RPMI8226 (cell line): ENCODE results near the gene PAK1IP1.
"Not testable (repeated sequence)": the region's sequence is repeated elsewhere in the genome, so short reads cannot be mapped to it uniquely, and the experiment has no call there.

Experiments used
- DNase-seq: peaks from one replicate; pipeline ENCODE4 v3.0.0-alpha.2; 2015

PAK1IP1 gene, protein sequence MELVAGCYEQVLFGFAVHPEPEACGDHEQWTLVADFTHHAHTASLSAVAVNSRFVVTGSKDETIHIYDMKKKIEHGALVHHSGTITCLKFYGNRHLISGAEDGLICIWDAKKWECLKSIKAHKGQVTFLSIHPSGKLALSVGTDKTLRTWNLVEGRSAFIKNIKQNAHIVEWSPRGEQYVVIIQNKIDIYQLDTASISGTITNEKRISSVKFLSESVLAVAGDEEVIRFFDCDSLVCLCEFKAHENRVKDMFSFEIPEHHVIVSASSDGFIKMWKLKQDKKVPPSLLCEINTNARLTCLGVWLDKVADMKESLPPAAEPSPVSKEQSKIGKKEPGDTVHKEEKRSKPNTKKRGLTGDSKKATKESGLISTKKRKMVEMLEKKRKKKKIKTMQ

DNA sequence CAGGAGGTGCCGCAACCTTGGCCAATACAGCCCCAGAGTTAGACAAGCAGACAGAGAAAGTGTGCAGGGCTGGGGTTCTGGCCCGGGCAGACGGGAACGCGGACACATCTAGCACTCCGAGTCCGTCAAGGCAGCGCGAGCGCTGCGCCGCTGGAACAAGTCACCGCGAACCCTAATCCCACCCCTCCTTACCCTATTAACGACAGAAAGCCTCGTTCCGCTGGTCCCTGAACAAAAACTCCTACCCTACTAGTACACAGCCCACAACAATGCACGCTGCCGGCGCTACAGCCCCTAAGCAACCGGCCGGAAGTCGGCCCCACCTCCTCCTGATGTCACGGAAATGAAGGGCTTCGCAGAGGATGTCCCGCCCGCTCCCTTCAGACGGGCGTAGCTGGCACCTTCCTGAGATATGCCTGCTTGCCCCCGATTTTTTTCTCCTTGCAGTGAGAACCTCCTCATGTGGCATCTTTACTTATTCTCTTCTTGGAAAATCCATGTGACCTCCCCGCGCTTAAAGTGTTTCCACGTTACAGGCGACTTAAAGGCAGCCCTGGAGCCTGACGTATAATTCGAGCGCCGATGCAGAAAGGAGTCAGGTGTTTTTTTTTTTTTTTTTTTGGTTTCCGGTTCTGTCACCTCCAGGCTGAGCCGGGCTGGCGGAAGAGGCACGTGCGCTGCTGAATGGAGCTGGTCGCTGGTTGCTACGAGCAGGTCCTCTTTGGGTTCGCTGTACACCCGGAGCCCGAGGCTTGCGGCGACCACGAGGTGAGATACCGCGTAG lies at the start of gene PAK1IP1, which contains the start of gene C6orf52:
Gene PAK1IP1 (plus strand): TSS at position 671 of the 784 bp plus-strand sequence. CDS start 14 bp downstream, at position 685.
Gene C6orf52 (minus strand): TSS at position 315 of the 784 bp plus-strand sequence. CDS start 7,066 bp downstream, outside the sequence.
- peak; percentile 98 for DNase-seq

DNA sequence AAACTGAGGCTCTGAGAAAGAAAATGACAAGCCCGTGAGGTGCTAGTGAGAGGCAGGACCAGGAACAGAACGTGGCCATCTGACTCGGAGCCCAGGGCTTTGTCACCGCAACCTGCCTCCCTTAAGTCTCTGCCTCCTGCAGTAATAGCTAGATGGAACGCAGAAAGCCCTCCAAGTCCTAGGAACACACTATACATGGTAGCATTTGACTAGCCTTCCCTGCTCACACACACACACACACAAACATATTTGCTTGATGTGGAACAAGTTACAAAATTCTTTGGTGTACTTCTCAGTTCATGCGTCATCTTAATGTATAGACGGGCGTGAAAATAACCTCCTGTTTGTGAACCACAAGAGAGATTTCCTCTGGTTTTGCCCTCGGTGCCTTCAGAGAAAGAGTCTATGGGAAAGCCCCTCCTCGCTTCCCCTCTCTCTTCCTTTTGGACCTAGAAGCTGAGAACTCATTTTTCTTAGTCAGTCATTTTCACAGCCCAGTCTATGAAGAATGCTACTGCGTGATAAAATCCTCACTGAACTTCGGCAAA lies 39.2 kb upstream of the PAK1IP1 start:
- no peak for DNase-seq

DNA sequence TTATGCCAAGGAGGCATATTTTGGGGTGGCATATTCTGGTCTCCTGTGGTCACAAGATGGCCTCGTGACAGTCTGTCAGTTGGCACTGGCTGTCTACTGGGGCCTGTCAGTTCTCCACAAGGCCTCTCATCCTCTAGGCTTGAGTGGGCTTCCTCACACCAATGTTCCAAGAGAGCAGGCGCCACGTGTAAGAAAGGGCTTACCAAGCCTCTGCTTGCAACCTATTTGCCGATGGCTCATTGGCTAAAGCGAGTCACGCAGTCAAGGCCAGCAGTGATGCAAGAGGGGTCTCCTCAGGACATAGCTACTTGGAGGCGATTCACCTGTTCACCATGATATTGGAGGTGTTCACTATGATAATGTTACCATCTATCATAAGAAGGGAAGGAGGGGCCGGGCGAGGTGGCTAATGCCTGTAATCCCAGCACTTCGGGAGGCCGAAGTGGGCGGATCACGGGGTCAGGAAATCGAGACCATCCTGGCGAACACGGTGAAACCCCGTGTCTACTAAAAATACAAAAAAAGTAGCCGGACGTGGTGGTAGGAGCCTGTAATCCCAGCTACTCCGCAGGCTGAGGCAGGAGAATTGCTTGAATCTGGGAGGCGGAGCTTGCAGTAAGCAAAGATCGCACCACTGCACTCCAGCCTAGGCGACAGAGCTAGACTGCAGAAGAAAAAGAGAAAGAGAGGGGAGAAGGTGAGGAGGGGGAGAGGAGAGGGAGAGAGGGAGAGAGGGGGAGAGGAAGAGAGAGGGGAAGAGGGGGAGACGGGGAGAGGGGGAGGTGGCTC lies 35.7 kb upstream of the PAK1IP1 start:
- DNase-seq = no peak

DNA sequence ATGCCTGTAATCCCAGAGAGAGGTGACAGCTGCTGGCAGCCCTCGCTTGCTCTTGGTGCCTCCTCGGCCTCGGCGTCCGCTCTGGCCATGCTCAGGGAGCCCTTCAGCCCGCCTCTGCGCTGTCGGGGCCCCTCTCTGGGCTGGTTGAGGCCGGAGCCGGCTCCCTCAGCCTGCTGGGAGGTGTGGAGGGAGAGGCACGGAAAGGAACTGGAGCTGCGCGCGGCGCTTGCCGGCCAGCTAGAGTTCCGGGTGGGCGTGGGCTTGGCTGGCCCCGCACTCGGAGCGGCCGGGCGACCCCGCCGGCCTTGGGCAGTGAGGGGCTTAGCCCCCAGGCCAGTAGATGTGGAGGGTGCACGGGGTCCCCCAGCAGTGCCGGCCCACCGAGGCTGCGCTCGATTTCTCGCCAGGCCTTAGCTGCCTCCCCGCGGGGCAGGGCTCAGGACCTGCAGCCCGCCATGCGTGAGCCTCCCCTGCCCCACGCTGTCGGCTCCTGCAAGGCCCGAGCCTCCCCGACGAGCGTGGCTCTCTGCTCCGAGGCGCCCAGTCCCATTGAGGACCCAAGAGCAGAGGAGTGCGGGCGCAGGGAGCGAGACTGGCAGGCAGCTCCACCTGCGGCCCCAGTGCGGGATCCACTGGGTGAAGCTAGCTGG lies 34.9 kb upstream of the PAK1IP1 start:
- DNase-seq = no peak

DNA sequence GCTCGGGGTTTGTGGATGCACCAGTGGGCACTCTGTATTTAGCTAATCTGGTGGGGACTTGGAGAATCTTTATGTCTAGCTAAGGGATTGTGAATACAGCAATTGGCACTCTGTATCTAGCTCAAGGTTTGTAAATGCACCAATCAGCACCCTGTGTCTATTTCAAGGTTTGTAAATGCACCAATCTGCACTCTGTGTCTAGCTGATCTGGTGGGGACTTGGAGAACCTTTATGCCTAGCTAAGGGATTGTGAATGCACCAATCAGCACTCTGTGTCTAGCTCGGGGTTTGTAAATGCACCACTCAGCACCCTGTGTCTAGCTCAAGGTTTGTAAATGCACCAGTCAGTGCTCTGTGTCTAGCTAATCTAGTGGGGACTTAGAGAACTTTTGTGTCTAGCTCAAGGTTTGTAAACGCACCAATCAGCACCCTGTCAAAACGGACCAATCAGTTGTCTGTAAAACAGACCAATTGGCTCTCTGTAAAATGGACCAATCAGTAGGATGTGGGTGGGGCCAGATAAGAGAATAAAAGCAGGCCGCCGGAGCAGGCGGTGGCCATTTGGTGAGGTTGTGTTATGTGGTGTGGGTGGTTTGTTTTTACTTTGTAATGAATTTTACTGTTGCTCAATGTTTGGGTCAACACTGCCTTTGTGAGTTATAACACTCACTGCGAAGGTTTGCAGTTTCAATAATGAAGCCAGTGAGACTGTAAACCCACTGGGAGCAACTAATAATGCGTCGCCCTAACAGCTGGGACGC lies 34.2 kb upstream of the PAK1IP1 start:
- not testable (repeated sequence) for DNase-seq

DNA sequence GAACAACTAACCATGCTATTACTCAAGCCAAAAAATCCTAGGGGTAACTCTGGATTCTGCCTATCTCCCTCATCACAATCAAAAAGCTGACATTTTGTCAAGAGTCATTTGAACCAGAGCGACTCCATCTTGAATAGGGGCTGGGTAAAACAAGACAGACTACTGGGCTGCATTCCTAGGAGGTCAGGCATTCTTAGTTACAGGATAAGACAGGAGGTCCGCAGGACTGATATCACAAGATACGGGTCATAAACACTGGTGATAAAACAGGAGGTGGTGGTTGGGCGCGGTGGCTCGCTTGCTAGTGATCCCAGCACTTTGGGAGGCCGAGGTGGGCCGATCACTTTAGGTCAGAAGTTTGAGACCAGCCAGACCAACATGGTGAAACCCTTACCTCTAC lies 32.6 kb upstream of the PAK1IP1 start:
- no peak for DNase-seq

DNA sequence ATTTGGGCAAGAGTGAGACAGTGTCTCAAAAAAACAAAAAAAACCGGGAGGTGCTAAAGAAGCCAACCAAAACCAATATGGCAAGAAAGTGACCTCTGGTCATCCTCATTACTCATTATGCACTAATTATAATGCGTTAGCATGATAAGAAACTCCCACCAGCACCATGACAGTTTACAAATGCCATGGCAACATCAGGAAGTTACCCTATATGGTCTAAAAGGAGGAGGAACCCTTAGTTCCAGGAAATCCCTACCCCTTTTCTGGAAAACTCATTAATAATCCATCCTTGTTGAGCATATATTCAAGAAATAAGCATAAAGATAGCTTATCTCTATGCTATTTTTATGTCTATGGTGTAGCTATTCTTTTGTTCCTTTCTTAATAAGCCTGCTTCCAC lies 32.0 kb upstream of the PAK1IP1 start:
- no peak for DNase-seq

DNA sequence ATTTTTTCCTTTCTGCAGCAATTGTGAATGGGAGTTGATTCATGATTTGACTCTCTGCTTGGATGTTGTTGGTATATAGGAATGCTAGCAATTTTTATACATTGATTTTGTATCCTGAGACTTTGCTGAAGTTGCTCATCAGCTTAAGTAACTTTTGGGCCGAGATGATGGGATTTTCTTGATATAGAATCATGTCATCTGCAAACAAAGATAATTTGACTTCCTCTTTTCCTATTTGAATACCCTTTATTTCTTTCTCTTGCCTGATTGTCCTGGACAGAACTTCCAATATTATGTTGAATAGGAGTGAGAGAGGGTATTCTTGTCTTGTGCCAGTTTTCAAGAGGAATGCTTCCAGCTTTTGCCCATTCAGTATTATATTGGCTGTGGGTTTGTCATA lies 29.2 kb upstream of the PAK1IP1 start:
- not testable (repeated sequence) for DNase-seq

DNA sequence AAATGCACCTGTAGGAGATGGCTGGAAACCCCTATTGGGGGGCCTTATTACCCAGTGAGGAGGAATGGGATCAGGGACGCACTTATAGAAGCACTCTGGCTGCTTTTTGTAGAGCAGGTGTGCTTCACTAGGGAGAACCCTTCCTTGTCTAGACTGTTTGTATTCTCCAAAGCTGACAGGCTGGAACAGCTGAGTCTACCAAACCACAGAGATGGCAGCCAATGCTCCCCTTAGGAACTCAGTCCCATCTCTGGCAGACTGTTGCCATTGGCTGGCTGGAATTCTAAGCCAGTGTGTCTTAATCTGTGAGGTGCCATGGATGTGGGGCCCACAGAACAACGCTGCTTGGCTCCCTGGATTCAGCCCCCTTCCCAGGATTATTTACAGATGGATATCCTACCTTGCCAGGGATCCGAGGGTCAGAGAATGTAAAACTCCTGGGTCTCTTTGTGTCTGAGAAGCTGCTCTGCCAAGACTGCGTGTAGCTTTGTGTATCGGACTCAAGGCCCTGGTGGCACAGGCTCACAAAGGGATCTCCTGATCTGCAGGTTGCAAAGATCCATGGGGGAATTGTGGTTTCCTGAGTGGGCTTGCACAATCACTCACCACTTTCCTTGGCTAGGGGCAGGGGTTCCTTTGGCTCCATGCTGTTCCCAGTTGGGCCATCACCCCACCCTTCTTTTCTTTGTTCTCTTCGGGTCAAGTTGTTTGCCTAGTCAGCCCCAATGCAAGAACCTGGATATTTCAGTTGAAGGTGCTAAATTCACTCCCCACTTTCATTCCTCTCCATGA lies 26.4 kb upstream of the PAK1IP1 start:
- no peak for DNase-seq

DNA sequence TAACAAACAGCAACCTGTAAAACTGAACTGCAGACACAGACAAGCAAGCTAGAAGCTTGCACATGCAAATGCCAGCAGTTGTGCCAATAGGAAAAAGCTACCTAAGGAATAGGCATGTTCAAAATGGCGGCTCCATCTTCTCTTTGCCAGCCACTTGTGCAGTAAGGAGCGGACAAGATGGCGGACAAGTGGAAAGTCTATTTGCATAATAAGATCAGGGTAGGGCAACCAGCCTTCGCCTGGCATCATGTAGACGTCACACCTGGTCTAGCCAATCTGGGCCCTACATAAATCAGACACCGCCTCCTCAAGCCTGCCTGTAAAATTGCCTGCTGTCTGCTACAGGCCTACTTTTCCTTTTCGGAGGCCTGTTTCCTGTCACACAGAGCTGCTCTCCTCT lies 18.4 kb upstream of the PAK1IP1 start:
- no peak for DNase-seq

DNA sequence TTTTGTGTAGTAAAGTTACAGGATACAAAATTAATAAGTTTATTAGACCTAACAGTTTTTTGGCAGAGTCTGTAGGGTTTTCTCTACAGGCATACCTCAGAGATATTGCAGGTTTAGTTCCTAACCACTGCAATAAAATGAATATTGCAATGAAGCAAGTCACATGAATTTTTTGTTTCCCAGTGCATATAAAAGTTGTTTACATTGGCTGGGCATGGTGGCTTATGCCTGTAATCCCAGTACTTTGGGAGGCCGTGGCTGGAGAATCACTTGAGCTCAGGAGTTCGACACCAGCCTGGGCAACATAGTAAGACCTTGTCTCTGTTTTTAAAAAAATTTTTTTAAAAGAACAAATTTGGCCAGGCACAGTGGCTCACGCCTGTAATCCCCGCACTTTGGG lies 16.3 kb upstream of the PAK1IP1 start:
- no peak for DNase-seq

DNA sequence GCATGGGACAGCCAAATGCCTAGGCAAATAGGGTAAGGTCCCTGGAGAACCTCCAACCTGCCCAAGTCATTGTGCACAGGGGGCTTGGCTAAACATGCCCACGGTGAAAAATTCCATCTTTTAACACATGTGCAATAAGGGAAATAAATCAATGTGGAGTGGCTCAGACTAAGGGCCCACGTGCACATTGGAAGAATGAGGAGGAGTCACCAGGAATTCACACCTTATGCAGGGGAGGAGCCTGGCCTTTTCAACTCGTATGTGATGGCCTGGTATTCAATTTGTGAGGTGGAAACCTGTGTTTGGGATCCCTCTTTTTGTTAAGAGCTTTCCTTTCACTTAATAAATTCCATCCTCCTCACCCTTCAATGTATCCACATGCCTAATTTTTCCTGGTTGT lies 13.0 kb upstream of the PAK1IP1 start:
- no peak for DNase-seq

DNA sequence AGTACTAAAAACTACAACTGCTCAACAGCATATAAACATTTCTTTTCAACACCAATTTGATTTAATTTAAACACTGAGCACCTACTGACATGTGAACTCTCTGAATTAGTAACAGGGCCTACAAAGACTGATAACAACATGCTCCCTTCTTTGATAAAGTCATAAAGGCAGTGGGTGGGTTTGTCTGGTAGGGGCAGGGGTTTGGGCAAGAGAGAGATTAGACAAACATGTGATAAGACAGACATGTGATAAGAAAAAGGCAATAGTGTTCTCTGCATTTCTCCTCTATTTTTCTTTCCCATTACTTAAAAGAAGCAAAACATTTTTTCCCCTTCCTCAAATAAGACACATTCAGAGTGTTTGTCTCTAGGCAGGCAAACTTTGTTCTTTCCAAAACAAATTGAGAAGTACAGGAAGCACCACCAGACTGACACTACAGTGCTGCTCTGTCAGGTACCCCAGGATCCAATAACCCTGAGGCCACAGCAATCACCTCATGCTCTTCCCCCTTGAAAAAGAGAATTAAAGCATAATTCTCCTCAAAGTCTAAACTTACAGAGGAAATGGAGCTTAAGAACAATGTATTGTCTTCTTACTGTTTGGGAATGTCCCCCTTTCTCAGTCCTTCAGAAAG lies 12.3 kb upstream of the PAK1IP1 start:
- DNase-seq = no peak

DNA sequence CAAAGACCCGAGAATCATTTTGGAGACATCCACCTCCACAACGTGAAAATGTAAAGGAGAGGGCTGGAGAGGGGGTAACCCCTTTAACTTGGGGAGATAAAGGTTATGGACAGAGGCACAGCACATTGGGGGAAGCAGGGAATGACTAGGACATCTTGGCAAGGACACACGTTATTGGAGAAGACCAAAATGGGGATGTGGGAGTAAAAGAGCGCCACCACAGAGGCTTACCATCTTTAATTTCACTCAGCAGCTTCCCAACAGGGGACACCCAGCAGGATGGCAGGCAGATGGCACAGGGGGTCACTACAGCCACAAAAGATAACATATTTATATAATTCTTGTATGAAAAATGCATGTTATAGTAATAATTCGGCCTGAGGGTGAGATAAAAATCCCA lies 10.2 kb upstream of the PAK1IP1 start:
- no peak for DNase-seq

DNA sequence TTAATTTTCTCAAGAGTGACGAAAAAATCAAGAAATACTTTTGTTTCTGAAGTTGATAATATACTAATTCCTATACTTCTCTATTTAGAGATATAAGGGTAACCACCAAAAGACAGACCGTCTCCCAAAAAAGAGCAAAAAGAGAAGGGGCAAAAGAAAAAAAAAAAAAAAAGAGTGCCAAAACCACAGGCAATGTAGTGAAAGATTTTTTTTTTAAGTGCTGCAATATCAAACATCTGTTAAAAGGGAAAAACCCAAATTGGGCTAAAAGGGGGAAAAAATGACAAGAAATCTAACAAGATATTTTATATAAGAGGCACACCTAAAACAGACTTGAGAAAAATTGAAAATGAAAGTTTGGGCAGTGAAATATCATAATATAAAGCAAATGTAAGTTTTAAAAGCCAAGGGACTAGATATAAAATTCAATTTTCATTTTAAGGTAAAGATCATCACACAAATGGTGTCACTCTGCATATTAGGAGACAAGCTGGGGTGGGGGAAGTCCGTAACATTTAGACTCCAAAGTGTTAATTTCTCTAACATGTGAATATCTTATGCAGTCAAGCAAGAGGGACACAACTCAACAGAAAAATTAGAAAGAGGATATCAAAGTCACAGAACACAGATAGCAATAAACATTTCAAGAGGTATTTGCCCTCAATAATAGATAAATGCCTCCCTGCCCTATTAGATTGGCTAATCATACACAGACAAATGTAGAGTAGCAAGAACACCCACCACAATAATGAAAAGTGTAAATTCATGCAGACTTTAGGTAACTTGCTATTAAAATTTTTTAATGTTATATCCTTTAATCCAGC lies 9.5 kb upstream of the PAK1IP1 start:
- no peak for DNase-seq

DNA sequence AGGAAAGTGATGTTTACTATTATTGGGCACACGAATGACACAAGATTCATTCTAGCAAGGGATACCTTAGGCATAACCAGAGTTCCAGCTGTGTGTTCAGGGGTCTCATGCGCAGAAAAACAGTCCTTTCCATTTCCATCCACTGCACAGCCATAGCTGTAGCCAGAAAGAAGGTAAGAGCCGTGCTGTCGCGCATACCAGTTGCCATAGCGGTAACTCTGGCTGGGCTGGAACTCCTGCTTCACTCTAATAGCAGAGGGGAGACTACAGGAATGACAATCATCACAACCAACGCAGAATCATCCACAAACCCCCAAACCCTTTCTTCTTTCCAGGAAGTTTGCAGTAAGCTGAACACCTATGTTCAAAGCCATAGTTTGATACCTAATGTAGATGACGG lies 7.9 kb upstream of the PAK1IP1 start:
- no peak for DNase-seq

DNA sequence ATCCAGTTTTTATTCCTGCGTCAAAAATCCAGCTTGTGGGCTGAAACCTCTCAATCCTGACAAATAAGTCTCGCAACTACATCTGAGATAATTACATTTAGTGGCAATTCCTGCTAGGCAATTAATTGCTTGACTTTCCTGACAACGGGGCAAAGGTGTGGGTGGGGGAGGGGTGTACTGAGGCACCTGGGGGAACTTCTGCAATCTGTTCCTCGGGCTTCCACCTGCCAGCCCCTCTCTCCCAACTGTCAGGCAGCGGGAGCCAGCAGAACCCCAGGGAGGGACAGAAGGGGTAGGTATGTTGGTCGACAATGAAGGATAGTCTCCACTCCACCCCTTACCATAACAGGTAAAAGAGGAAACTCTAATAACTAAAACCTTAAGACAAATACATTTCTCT lies 7.2 kb upstream of the PAK1IP1 start:
- no peak for DNase-seq

DNA sequence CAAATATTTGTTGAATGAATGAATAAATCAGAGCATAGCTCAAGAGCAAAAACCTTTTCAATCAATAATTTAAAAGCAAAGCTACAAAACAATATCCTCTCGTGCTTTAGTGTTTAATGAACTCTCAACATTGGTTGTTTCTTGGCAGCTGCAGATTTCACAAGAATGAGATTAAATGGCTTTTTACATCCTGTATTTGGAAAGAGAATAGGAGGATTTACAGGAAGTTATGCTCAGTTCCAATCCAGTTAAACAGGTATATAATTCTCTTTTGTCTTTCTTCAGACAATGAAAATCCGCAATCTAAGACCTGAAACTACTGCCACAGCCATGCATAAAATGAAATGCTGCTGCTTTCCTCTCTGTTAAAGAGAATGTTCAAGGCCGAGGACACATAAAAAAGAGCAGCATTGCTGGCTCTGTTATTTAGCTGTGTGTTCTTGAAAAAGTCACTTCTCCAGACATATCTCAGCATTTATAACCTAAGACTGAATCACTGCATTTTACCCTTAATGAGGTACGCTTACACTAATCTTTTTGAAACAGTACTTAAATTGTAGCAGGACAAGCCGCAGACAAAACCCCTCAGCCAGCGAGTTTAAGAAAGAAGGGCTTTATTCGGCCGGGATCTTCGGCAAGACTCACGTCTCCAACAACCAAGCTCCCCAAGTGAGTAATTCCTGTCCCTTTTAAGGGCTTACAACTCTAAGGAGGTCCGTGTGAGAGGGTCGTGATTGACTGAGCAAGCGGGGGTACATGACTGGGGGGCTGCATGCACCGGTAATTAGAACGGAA lies 3.9 kb upstream of the PAK1IP1 start:
- DNase-seq = no peak
